ENCODE data around the gene PRSS27. TPM values are rescaled to one million over a fixed set of nuclear protein-coding genes. Genes with fewer than 3 reads are reported as not detected.
"Not testable (repeated sequence)": the region's sequence is repeated elsewhere in the genome, so short reads cannot be mapped to it uniquely, and the experiment has no call there.

Gene PRSS27
- total RNA-seq, 1 donor from 2014 or later: 2.3 TPM

DNA sequence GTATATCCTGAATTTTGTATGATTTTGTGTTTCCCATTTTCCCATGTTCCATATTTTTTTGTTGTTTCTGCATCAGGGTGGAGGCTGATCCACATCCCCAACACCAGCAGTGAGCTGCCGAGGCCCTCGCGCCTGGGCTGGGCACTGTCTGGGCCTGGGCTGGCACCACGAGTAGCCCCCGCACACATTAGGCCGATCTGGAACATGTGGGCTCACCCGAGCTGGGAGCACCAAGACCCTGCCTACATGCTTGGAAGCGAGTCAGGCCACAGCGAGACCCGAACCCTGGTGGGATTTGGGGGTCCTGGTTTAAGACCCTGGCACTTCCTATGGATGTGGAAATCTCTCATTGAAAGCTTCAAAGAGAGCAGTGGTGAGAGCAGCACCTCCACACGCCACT lies 29.2 kb downstream of the PRSS27 start:
- H3K27me3 Mint-ChIP-seq (ENCODE audit: low read depth, unreplicated experiment): no peaks in the 10 kb centered on the region
- Histone ChIP-seq H2AFZ (ENCODE audit: low read depth, low read length) (no peak overlapping the region), H3K9me3 (ENCODE audit: insufficient read depth, low read depth, low read length) (no peaks in the 10 kb centered on the region), H3K27me3 (ENCODE audit: insufficient read depth, low read length) (no peaks in the 10 kb centered on the region), H3K27ac (ENCODE audit: low read depth, low read length) (no peak overlapping the region), H3K4me2 (ENCODE audit: low read length) (no peak overlapping the region), H4K20me1 (ENCODE audit: insufficient read depth, low read length) (peaks cover 54% of the 10 kb centered on the region), H3K36me3 (ENCODE audit: insufficient read depth, low read length) (no peaks in the 10 kb centered on the region), H3K79me2 (ENCODE audit: insufficient read depth, low read length) (peaks cover 53% of the 10 kb centered on the region), H3K4me3 (ENCODE audit: insufficient read depth, low read depth, low read length) (no peak overlapping the region), H3K9ac (ENCODE audit: low read length) (no peak overlapping the region), H3K4me1 (ENCODE audit: insufficient read depth, low read length) (peaks cover 25% of the 10 kb centered on the region)
- DNase-seq (ENCODE audit: low read depth): no peak
- H3K4me1 Mint-ChIP-seq (ENCODE audit: low read depth, unreplicated experiment): peaks cover 10% of the 10 kb centered on the region
- no peak overlapping the region for H3K27ac Mint-ChIP-seq (ENCODE audit: unreplicated experiment)
- no peak for FAIRE-seq
- H3K9me3 Mint-ChIP-seq (ENCODE audit: unreplicated experiment): no peaks in the 10 kb centered on the region
- no peak overlapping the region for H3K4me3 Mint-ChIP-seq (ENCODE audit: unreplicated experiment)
- peaks cover 3% of the 10 kb centered on the region for H3K36me3 Mint-ChIP-seq (ENCODE audit: low read depth, unreplicated experiment)
- no peak for TF ChIP-seq CTCF (IDR thresholded peaks at IDR 0.05; ENCODE audit: insufficient read depth, low read depth, low read length)
- TF ChIP-seq EZH2 (IDR thresholded peaks at IDR 0.05; ENCODE audit: insufficient read depth, low read length): no peak

- Histone ChIP-seq H3K4me3 (ENCODE audit: insufficient read depth, low read depth, low read length) (no peak overlapping the region), H3K9ac (ENCODE audit: low read length) (peak overlapping the region; percentile 10), H3K27ac (ENCODE audit: low read depth, low read length) (no peak overlapping the region), H3K9me3 (ENCODE audit: insufficient read depth, low read depth, low read length) (no peaks in the 10 kb centered on the region), H3K36me3 (ENCODE audit: insufficient read depth, low read length) (no peaks in the 10 kb centered on the region), H3K4me2 (ENCODE audit: low read length) (peak overlapping the region; percentile 39), H4K20me1 (ENCODE audit: insufficient read depth, low read length) (peaks cover 54% of the 10 kb centered on the region), H3K79me2 (ENCODE audit: insufficient read depth, low read length) (peaks cover 53% of the 10 kb centered on the region), H3K27me3 (ENCODE audit: insufficient read depth, low read length) (no peaks in the 10 kb centered on the region), H2AFZ (ENCODE audit: low read depth, low read length) (no peak overlapping the region), H3K4me1 (ENCODE audit: insufficient read depth, low read length) (peaks cover 25% of the 10 kb centered on the region)
- FAIRE-seq (no peak), DNase-seq (ENCODE audit: low read depth) (peak; percentile 35)
- no peaks in the 10 kb centered on the region for H3K9me3 Mint-ChIP-seq (ENCODE audit: unreplicated experiment)
- no peak for TF ChIP-seq EZH2 (IDR thresholded peaks at IDR 0.05; ENCODE audit: insufficient read depth, low read length)
- no peak for TF ChIP-seq CTCF (IDR thresholded peaks at IDR 0.05; ENCODE audit: insufficient read depth, low read depth, low read length)
- H3K4me3 Mint-ChIP-seq (ENCODE audit: unreplicated experiment): no peak overlapping the region
- no peaks in the 10 kb centered on the region for H3K27me3 Mint-ChIP-seq (ENCODE audit: low read depth, unreplicated experiment)
- peaks cover 11% of the 10 kb centered on the region for H3K4me1 Mint-ChIP-seq (ENCODE audit: low read depth, unreplicated experiment)
- H3K36me3 Mint-ChIP-seq (ENCODE audit: low read depth, unreplicated experiment): peaks cover 3% of the 10 kb centered on the region
- no peak overlapping the region for H3K27ac Mint-ChIP-seq (ENCODE audit: unreplicated experiment)
Observed at GRCh38 chr16:2689968-2690801, 29.8 kb downstream of the PRSS27 start.

- H2AFZ ChIP-seq (ENCODE audit: low read depth, low read length); H3K4me3 Mint-ChIP-seq (ENCODE audit: unreplicated experiment); H3K36me3 ChIP-seq (ENCODE audit: insufficient read depth, low read length); H3K27me3 ChIP-seq (ENCODE audit: insufficient read depth, low read length); H3K4me3 ChIP-seq (ENCODE audit: insufficient read depth, low read depth, low read length); H3K27ac Mint-ChIP-seq (ENCODE audit: unreplicated experiment); H3K27ac ChIP-seq (ENCODE audit: low read depth, low read length); FAIRE-seq; H3K4me2 ChIP-seq (ENCODE audit: low read length); H3K27me3 Mint-ChIP-seq (ENCODE audit: low read depth, unreplicated experiment); H3K9ac ChIP-seq (ENCODE audit: low read length); DNase-seq (ENCODE audit: low read depth); H3K9me3 ChIP-seq (ENCODE audit: insufficient read depth, low read depth, low read length); H3K36me3 Mint-ChIP-seq (ENCODE audit: low read depth, unreplicated experiment); H3K9me3 Mint-ChIP-seq (ENCODE audit: unreplicated experiment): not testable (repeated sequence)
- Histone ChIP-seq H3K4me1 (ENCODE audit: insufficient read depth, low read length) (peaks cover 25% of the 10 kb centered on the region), H4K20me1 (ENCODE audit: insufficient read depth, low read length) (peaks cover 54% of the 10 kb centered on the region), H3K79me2 (ENCODE audit: insufficient read depth, low read length) (peaks cover 58% of the 10 kb centered on the region)
- H3K4me1 Mint-ChIP-seq (ENCODE audit: low read depth, unreplicated experiment): peaks cover 14% of the 10 kb centered on the region
Observed at GRCh38 chr16:2689422-2689821, 30.6 kb downstream of the PRSS27 start.

All from astrocyte (in vitro differentiated cells and primary cell).